ENCODE results near the gene MSRB1. TPM values are rescaled to one million over a fixed set of nuclear protein-coding genes. Genes with fewer than 3 reads are reported as not detected.

The MSRB1 gene
- total and polyA plus RNA-seq, 2 of the 13 experiments (the other 11 are each of a cell fraction or from before 2014, with no cell fraction given): 32.1 to 75.4 TPM

GRCh38 chr16:1899641-1900451, 43.2 kb downstream of the MSRB1 start:
- H3K27me3 ChIP-seq (ENCODE audit: control insufficient read depth in 1 of 2, insufficient read depth in 2 of 2, low read length in 2 of 2): peaks cover 7 to 53% of the 10 kb centered on the region in 2 experiments; a peak in 4 of 5 replicates
- POLR2A ChIA-PET: interaction anchor here (0.7 kb wide), 1 partner anchor 37 kb away, joined by 5 read pairs; no protein-coding TSS in a partner anchor
- FAIRE-seq (peak; percentile 8), ATAC-seq (peak; percentile 49), DNase-seq (ENCODE audit: low spot score) (no peak)
- peak overlapping the region; percentile 46 for H3K4me2 ChIP-seq (ENCODE audit: low read depth, low read length)
- WGBS (ENCODE audit: low lambda C conversion rate): 42% methylated on average over 14 of the region's 16 CpGs
- in situ Hi-C loops (cut with HindIII; ENCODE audit: extremely low pct_ligation_motif_present, low pct_unique_long_range_greater_than_20kb) (no loop called here), intact Hi-C loops (cut with micrococcal nuclease; ENCODE audit: unreplicated experiment) (no loop called here)
- CTCF ChIA-PET (ENCODE audit: low intra/inter-chr PET ratio, low total read pairs): no interaction called here
- no peak overlapping the region for H3K9ac ChIP-seq (ENCODE audit: insufficient read depth, low read depth, low read length)
- no TSS peak for BruUV-seq (replicated peaks)
- no peak overlapping the region for H2AFZ ChIP-seq (ENCODE audit: low read length)
- no peaks in the 10 kb centered on the region for H3K36me3 ChIP-seq (replicated peaks in 1 of 2; ENCODE audit: control insufficient read depth in 1 of 2, insufficient read depth in 2 of 2, low read length in 2 of 2)
- H3K9me3 ChIP-seq (ENCODE audit: low read length): no peaks in the 10 kb centered on the region
- 0 out of 6 replicates have a peak overlapping the region, but pooled peaks of 1 of the 3 experiments have one; percentile 31 for H3K4me3 ChIP-seq (replicated peaks in 1 of 3; ENCODE audit: insufficient read depth in 1 of 3, low read depth in 2 of 3, low read length in 3 of 3)
- no peaks in the 10 kb centered on the region for H4K20me1 ChIP-seq (ENCODE audit: insufficient read depth, low read length)
- H3K4me1 ChIP-seq (ENCODE audit: insufficient read depth, low read length): peaks cover 12% of the 10 kb centered on the region
- H3K27ac ChIP-seq (ENCODE audit: extremely low read length, insufficient read depth, low read length): no peak overlapping the region
- no peaks in the 10 kb centered on the region for H3K79me2 ChIP-seq (ENCODE audit: insufficient read depth, low read length)
- TF ChIP-seq ZBTB4 (CRISPR knock-in tag; IDR thresholded peaks at IDR 0.05; ENCODE audit: borderline replicate concordance): no peak
- TF ChIP-seq AKNA (CRISPR knock-in tag; IDR thresholded peaks at IDR 0.05; ENCODE audit: borderline replicate concordance): no peak
- TF ChIP-seq BCL6 (CRISPR knock-in tag; IDR thresholded peaks at IDR 0.05): no peak
- TF ChIP-seq NFIB (CRISPR knock-in tag; IDR thresholded peaks at IDR 0.05; ENCODE audit: borderline replicate concordance): no peak
- TF ChIP-seq TFAP4 (IDR thresholded peaks at IDR 0.05; ENCODE audit: borderline replicate concordance, low read depth): peak; percentile 24; the same call in 1 of the 2 replicates
- TF ChIP-seq HNRNPUL1 (IDR thresholded peaks at IDR 0.05; ENCODE audit: low read depth, low read length): no peak
- no peak for TF ChIP-seq SRSF1 (optimal IDR thresholded peaks at IDR 0.05; ENCODE audit: low read depth, low read length)
- 0 out of 2 replicates have a peak, but pooled peaks have one; percentile 14 for TF ChIP-seq ZNF770 (CRISPR knock-in tag; IDR thresholded peaks at IDR 0.05)
- TF ChIP-seq EP300 (IDR thresholded peaks at IDR 0.05; ENCODE audit: low read depth in 2 of 2, low read length in 2 of 2): no peak
- TF ChIP-seq EP300 (CRISPR knock-in tag; IDR thresholded peaks at IDR 0.05; ENCODE audit: borderline replicate concordance): no peak
- TF ChIP-seq TEAD2 (CRISPR knock-in tag; IDR thresholded peaks at IDR 0.05): no peak

Data from HepG2 (cell line).